22Rv1 (cell line): ENCODE data around the gene NCOA1.

ENCODE experiments used
- ZFX ChIP-seq: fragments of 450-650 bp; IDR thresholded peaks from 2 replicates; pipeline ENCODE4 v1.6.1; 2017; ENCODE audit warnings: antibody characterized with exemption, borderline replicate concordance
- TF ChIP-seq, protein P1 (sequence below): fragments of 450-650 bp; IDR thresholded peaks from 2 replicates; pipeline ENCODE4 v1.5.1; 2017; ENCODE audit warnings: mild to moderate bottlenecking

DNA sequence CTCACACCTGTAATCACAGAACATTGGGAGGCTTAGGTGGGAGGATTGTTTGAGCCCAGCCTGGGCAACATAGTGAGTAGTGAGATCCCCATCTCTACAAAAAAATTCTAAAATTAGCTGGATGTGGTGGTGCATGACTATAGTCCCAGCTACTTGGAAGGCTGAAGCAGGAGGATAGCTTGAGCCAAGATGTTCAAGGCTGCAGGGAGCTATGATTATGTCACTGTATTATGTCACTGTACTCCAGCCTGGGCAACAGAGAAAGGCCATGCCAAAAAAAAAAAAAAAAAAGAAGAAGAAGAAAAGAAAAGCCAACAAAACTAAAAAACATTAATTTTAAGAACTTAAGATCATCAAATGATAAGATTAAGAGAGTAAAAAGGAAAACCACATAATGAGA, 17.4 kb upstream of the NCOA1 start:
- no peak for TF ChIP-seq ZFX
- TF ChIP-seq, protein P1, sequence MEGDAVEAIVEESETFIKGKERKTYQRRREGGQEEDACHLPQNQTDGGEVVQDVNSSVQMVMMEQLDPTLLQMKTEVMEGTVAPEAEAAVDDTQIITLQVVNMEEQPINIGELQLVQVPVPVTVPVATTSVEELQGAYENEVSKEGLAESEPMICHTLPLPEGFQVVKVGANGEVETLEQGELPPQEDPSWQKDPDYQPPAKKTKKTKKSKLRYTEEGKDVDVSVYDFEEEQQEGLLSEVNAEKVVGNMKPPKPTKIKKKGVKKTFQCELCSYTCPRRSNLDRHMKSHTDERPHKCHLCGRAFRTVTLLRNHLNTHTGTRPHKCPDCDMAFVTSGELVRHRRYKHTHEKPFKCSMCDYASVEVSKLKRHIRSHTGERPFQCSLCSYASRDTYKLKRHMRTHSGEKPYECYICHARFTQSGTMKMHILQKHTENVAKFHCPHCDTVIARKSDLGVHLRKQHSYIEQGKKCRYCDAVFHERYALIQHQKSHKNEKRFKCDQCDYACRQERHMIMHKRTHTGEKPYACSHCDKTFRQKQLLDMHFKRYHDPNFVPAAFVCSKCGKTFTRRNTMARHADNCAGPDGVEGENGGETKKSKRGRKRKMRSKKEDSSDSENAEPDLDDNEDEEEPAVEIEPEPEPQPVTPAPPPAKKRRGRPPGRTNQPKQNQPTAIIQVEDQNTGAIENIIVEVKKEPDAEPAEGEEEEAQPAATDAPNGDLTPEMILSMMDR, result no peak
